ENCODE results near the gene RNPC3. TPM values are rescaled to one million over a fixed set of nuclear protein-coding genes. Genes with fewer than 3 reads are reported as not detected.

Gene RNPC3
- total RNA-seq, 1 experiment from 2014 or later, result 12.2 TPM

Other genes with a start within 250 kb of the RNPC3 start
- 0.90 and 1.2 TPM in 2 replicates for gene AMY2B, start 45.9 kb downstream of the RNPC3 start, total RNA-seq (2021)
- gene AMY2A, start 91.7 kb downstream of the RNPC3 start, total RNA-seq (2021), result not detected in 2 replicates
- gene AMY1A, start 130.1 kb downstream of the RNPC3 start, total RNA-seq (2021), result not detected in 2 replicates
- not detected in 2 replicates for gene AMY1B, start 170.5 kb downstream of the RNPC3 start, total RNA-seq (2021)
- gene AMY1C, start 224.2 kb downstream of the RNPC3 start, total RNA-seq (2021), result not detected in 2 replicates

Data from H9 (cell line).